Measurements from ENCODE around the gene SBF2. TPM values are rescaled to one million over a fixed set of nuclear protein-coding genes. Genes with fewer than 3 reads are reported as not detected.

The SBF2 gene
- total RNA-seq, 1 experiment from 2014 or later = 13.8 TPM

GRCh38 chr11:9827708-9828107 is 466.3 kb downstream of the SBF2 start:
- Histone ChIP-seq H3K9me2 (replicated peaks; ENCODE audit: insufficient read depth, low read length) (no peaks in the 10 kb centered on the region), H3K79me2 (ENCODE audit: low read length) (no peaks in the 10 kb centered on the region), H3K36me3 (ENCODE audit: insufficient read depth, low read length) (no peaks in the 10 kb centered on the region), H3K4me3 (ENCODE audit: low read length) (no peak overlapping the region), H3K27ac (ENCODE audit: low read length) (no peak overlapping the region), H3K9me3 (ENCODE audit: low read length) (no peaks in the 10 kb centered on the region), H3K9ac (ENCODE audit: low read length) (no peak overlapping the region), H3K4me1 (ENCODE audit: low read length) (no peaks in the 10 kb centered on the region), H3K27me3 (ENCODE audit: low read length) (no peaks in the 10 kb centered on the region), H2AFZ (ENCODE audit: low read length) (no peak overlapping the region), H4K20me1 (ENCODE audit: insufficient read depth, low read depth, low read length) (no peaks in the 10 kb centered on the region), H3K4me2 (ENCODE audit: low read depth, low read length, poor library complexity, severe bottlenecking) (no peak overlapping the region)
- no peak for DNase-seq

GRCh38 chr11:9826390-9826789 is 467.6 kb downstream of the SBF2 start:
- Histone ChIP-seq H3K4me2 (ENCODE audit: low read depth, low read length, poor library complexity, severe bottlenecking) (no peak overlapping the region), H3K79me2 (ENCODE audit: low read length) (no peaks in the 10 kb centered on the region), H3K9me3 (ENCODE audit: low read length) (no peaks in the 10 kb centered on the region), H3K27me3 (ENCODE audit: low read length) (no peaks in the 10 kb centered on the region), H3K9me2 (replicated peaks; ENCODE audit: insufficient read depth, low read length) (no peaks in the 10 kb centered on the region), H3K9ac (ENCODE audit: low read length) (no peak overlapping the region), H3K27ac (ENCODE audit: low read length) (no peak overlapping the region), H3K36me3 (ENCODE audit: insufficient read depth, low read length) (no peaks in the 10 kb centered on the region), H4K20me1 (ENCODE audit: insufficient read depth, low read depth, low read length) (no peaks in the 10 kb centered on the region), H3K4me1 (ENCODE audit: low read length) (no peaks in the 10 kb centered on the region), H3K4me3 (ENCODE audit: low read length) (no peak overlapping the region), H2AFZ (ENCODE audit: low read length) (no peak overlapping the region)
- no peak for DNase-seq

- Histone ChIP-seq H2AFZ (ENCODE audit: low read length) (no peak overlapping the region), H4K20me1 (ENCODE audit: insufficient read depth, low read depth, low read length) (no peaks in the 10 kb centered on the region), H3K27me3 (ENCODE audit: low read length) (no peaks in the 10 kb centered on the region), H3K9me2 (replicated peaks; ENCODE audit: insufficient read depth, low read length) (no peaks in the 10 kb centered on the region), H3K27ac (ENCODE audit: low read length) (no peak overlapping the region), H3K4me2 (ENCODE audit: low read depth, low read length, poor library complexity, severe bottlenecking) (no peak overlapping the region), H3K36me3 (ENCODE audit: insufficient read depth, low read length) (no peaks in the 10 kb centered on the region), H3K79me2 (ENCODE audit: low read length) (no peaks in the 10 kb centered on the region), H3K4me1 (ENCODE audit: low read length) (no peaks in the 10 kb centered on the region), H3K4me3 (ENCODE audit: low read length) (no peak overlapping the region), H3K9me3 (ENCODE audit: low read length) (no peaks in the 10 kb centered on the region), H3K9ac (ENCODE audit: low read length) (no peak overlapping the region)
- no peak for DNase-seq
These were observed 468.1 kb downstream of the SBF2 start for GRCh38 chr11:9825895-9826294.

- Histone ChIP-seq H3K79me2 (ENCODE audit: low read length) (no peaks in the 10 kb centered on the region), H4K20me1 (ENCODE audit: insufficient read depth, low read depth, low read length) (no peaks in the 10 kb centered on the region), H3K9me2 (replicated peaks; ENCODE audit: insufficient read depth, low read length) (no peaks in the 10 kb centered on the region)
These were observed 468.7 kb downstream of the SBF2 start for GRCh38 chr11:9825315-9825714.

GRCh38 chr11:9823887-9824385 is 470.1 kb downstream of the SBF2 start:
- H3K4me2 ChIP-seq (ENCODE audit: low read depth, low read length, poor library complexity, severe bottlenecking) = no peak overlapping the region
- H3K36me3 ChIP-seq (ENCODE audit: insufficient read depth, low read length) = no peaks in the 10 kb centered on the region
- H3K27ac ChIP-seq (ENCODE audit: low read length) = no peak overlapping the region
- no peak overlapping the region for H2AFZ ChIP-seq (ENCODE audit: low read length)
- no peak overlapping the region for H3K9ac ChIP-seq (ENCODE audit: low read length)
- H3K9me3 ChIP-seq (ENCODE audit: low read length) = no peaks in the 10 kb centered on the region
- H3K27me3 ChIP-seq (ENCODE audit: low read length) = no peaks in the 10 kb centered on the region
- H3K4me1 ChIP-seq (ENCODE audit: low read length) = no peaks in the 10 kb centered on the region
- H3K4me3 ChIP-seq (ENCODE audit: low read length) = no peak overlapping the region
- no peaks in the 10 kb centered on the region for H3K79me2 ChIP-seq (ENCODE audit: low read length)
- DNase-seq = no peak
- no peaks in the 10 kb centered on the region for H3K9me2 ChIP-seq (replicated peaks; ENCODE audit: insufficient read depth, low read length)
- no peaks in the 10 kb centered on the region for H4K20me1 ChIP-seq (ENCODE audit: insufficient read depth, low read depth, low read length)

More at GRCh38 chr11:9825315-9825714, 468.7 kb downstream of the SBF2 start:
- H3K4me1 ChIP-seq (ENCODE audit: low read length) = no peaks in the 10 kb centered on the region
- no peak overlapping the region for H3K27ac ChIP-seq (ENCODE audit: low read length)
- no peaks in the 10 kb centered on the region for H3K27me3 ChIP-seq (ENCODE audit: low read length)
- DNase-seq = no peak
- no peak overlapping the region for H3K9ac ChIP-seq (ENCODE audit: low read length)
- H2AFZ ChIP-seq (ENCODE audit: low read length) = no peak overlapping the region
- no peak overlapping the region for H3K4me2 ChIP-seq (ENCODE audit: low read depth, low read length, poor library complexity, severe bottlenecking)
- no peak overlapping the region for H3K4me3 ChIP-seq (ENCODE audit: low read length)
- no peaks in the 10 kb centered on the region for H3K9me3 ChIP-seq (ENCODE audit: low read length)
- H3K36me3 ChIP-seq (ENCODE audit: insufficient read depth, low read length) = no peaks in the 10 kb centered on the region

GRCh38 chr11:9823439-9823838 is 470.6 kb downstream of the SBF2 start:
- no peak for DNase-seq
- no peaks in the 10 kb centered on the region for H3K27me3 ChIP-seq (ENCODE audit: low read length)
- H3K9ac ChIP-seq (ENCODE audit: low read length) = no peak overlapping the region

GRCh38 chr11:9821008-9821752 is 472.8 kb downstream of the SBF2 start:
- Histone ChIP-seq H3K79me2 (ENCODE audit: low read length) (no peaks in the 10 kb centered on the region), H3K27ac (ENCODE audit: low read length) (no peak overlapping the region), H2AFZ (ENCODE audit: low read length) (no peak overlapping the region), H3K4me3 (ENCODE audit: low read length) (no peak overlapping the region), H4K20me1 (ENCODE audit: insufficient read depth, low read depth, low read length) (no peaks in the 10 kb centered on the region), H3K36me3 (ENCODE audit: insufficient read depth, low read length) (no peaks in the 10 kb centered on the region), H3K4me2 (ENCODE audit: low read depth, low read length, poor library complexity, severe bottlenecking) (no peak overlapping the region), H3K9me2 (replicated peaks; ENCODE audit: insufficient read depth, low read length) (no peaks in the 10 kb centered on the region), H3K27me3 (ENCODE audit: low read length) (no peaks in the 10 kb centered on the region), H3K4me1 (ENCODE audit: low read length) (no peaks in the 10 kb centered on the region), H3K9ac (ENCODE audit: low read length) (no peak overlapping the region), H3K9me3 (ENCODE audit: low read length) (no peaks in the 10 kb centered on the region)
- no peak for DNase-seq

More at GRCh38 chr11:9823439-9823838, 470.6 kb downstream of the SBF2 start:
- H3K27ac ChIP-seq (ENCODE audit: low read length) = no peak overlapping the region
- H3K79me2 ChIP-seq (ENCODE audit: low read length) = no peaks in the 10 kb centered on the region
- H3K36me3 ChIP-seq (ENCODE audit: insufficient read depth, low read length) = no peaks in the 10 kb centered on the region
- H3K9me3 ChIP-seq (ENCODE audit: low read length) = no peaks in the 10 kb centered on the region
- H3K4me2 ChIP-seq (ENCODE audit: low read depth, low read length, poor library complexity, severe bottlenecking) = no peak overlapping the region
- no peaks in the 10 kb centered on the region for H3K9me2 ChIP-seq (replicated peaks; ENCODE audit: insufficient read depth, low read length)
- no peaks in the 10 kb centered on the region for H3K4me1 ChIP-seq (ENCODE audit: low read length)
- H3K4me3 ChIP-seq (ENCODE audit: low read length) = no peak overlapping the region
- no peak overlapping the region for H2AFZ ChIP-seq (ENCODE audit: low read length)
- H4K20me1 ChIP-seq (ENCODE audit: insufficient read depth, low read depth, low read length) = no peaks in the 10 kb centered on the region

- no peak for DNase-seq
- H3K4me1 ChIP-seq (ENCODE audit: low read length) = no peaks in the 10 kb centered on the region
- H3K9ac ChIP-seq (ENCODE audit: low read length) = no peak overlapping the region
- no peaks in the 10 kb centered on the region for H3K79me2 ChIP-seq (ENCODE audit: low read length)
- no peak overlapping the region for H3K4me2 ChIP-seq (ENCODE audit: low read depth, low read length, poor library complexity, severe bottlenecking)
- no peak overlapping the region for H2AFZ ChIP-seq (ENCODE audit: low read length)
- no peak overlapping the region for H3K4me3 ChIP-seq (ENCODE audit: low read length)
- H3K27me3 ChIP-seq (ENCODE audit: low read length) = no peaks in the 10 kb centered on the region
- no peaks in the 10 kb centered on the region for H3K9me3 ChIP-seq (ENCODE audit: low read length)
- H3K36me3 ChIP-seq (ENCODE audit: insufficient read depth, low read length) = no peaks in the 10 kb centered on the region
- H3K27ac ChIP-seq (ENCODE audit: low read length) = no peak overlapping the region
- no peaks in the 10 kb centered on the region for H3K9me2 ChIP-seq (replicated peaks; ENCODE audit: insufficient read depth, low read length)
- no peaks in the 10 kb centered on the region for H4K20me1 ChIP-seq (ENCODE audit: insufficient read depth, low read depth, low read length)
These were observed 473.8 kb downstream of the SBF2 start for GRCh38 chr11:9820260-9820659.

All from Karpas-422 (cell line).